CD4-positive, alpha-beta T cell treated with Interferon alpha-2 for 1 hour (primary cell): Measurements from ENCODE around the gene OR51E1.

Experiments used
- DNase-seq, 2 donors: peaks; one replicate each; pipeline ENCODE4 v3.0.0-alpha.2; 2020 to 2022

The OR51E1 gene, protein sequence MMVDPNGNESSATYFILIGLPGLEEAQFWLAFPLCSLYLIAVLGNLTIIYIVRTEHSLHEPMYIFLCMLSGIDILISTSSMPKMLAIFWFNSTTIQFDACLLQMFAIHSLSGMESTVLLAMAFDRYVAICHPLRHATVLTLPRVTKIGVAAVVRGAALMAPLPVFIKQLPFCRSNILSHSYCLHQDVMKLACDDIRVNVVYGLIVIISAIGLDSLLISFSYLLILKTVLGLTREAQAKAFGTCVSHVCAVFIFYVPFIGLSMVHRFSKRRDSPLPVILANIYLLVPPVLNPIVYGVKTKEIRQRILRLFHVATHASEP

DNA sequence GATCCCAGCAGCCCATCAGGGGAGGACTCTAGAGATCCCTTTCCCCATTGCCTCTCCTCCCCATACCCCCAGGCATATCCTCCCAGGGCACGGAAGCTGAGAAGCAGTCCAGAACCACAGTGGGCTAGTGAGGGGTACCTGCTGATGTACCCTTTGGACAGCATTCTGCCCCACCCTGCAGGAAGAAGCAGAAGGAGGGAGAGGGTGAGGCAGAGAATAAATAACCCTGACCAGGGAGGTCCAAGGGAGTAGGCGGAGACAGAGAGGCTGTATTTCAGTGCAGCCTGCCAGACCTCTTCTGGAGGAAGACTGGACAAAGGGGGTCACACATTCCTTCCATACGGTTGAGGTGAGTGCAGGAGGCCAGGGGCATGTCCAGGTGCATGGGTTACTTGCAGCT is at the start of gene OR51E1:
OR51E1 (plus strand) TSS at position 301 of the 400 bp plus-strand sequence. CDS start 8,545 bp downstream, outside the sequence.
- no peak for DNase-seq

DNA sequence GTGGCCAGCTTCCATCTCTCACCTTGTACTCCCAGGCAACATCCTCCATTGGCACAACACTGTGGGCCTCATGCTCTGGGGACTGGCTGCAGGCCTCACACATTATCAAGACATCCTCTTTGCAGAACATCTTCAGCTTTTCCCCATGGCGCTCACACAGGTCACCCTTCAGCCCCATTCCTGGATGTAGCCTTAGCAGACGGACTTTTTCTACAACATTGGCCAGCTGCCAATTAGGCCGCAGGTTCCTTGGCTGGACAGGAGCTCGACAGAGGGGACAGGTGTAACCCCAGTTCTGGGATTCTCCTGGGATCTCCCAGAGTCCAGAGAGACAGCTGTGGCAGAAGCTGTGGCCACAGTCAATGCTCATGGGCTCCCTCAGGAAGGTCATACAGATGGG is 38.7 kb upstream of the OR51E1 start:
- DNase-seq, result no peak

DNA sequence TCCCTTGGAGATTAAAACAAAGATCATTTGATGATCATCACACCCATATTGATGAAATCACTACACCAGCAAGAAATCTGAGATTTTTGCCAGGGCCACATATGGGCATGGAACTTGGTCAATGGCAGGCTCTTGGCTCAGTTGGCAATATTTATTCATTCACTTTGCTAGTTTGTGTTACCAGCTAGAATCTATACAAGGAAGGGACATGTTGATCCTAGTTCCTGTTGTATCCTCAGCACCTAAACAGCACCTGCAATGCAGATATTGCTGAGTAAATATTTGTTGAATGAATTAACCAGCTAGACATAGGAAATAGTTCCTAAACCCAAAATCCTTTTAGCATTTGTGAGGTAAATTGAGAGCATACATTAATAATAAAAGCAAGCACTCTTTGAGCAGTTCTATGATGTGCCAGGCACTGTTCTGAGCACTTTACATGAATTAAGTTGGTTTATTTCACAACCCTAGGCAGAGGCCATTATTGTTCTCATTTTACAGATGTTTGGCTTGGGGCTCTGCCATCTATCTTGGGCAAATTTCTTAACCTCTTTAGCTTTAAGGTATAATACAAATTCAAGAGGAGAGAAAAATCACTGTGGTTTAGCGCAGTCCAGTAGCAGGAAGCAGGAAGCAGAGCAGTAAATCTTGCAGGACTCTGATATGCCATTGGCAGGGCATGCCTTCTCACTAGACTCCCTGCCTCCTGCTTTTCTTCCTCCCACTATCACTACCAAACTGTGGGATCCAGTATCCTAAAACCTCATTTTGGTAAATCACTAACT is 37.4 kb upstream of the OR51E1 start:
- DNase-seq, result no peak

DNA sequence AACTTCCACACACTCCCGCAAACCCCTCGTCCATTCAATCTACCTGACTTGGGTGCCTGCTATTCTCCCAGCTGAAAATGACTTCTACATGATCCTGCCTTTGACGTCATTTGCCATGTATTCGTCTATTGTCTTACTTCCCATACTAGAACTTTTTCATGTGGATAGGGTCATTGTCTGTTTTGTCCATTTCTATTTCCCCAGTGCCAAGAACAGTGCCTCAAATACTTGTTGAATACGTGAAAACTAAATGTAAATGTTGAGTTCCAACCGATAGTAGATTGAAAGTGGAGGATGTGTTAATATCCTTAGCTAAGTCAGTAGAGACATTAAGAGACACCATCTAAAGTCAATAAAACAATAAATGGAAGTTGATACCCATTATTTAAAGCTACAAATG is 36.7 kb upstream of the OR51E1 start:
- DNase-seq, result no peak

DNA sequence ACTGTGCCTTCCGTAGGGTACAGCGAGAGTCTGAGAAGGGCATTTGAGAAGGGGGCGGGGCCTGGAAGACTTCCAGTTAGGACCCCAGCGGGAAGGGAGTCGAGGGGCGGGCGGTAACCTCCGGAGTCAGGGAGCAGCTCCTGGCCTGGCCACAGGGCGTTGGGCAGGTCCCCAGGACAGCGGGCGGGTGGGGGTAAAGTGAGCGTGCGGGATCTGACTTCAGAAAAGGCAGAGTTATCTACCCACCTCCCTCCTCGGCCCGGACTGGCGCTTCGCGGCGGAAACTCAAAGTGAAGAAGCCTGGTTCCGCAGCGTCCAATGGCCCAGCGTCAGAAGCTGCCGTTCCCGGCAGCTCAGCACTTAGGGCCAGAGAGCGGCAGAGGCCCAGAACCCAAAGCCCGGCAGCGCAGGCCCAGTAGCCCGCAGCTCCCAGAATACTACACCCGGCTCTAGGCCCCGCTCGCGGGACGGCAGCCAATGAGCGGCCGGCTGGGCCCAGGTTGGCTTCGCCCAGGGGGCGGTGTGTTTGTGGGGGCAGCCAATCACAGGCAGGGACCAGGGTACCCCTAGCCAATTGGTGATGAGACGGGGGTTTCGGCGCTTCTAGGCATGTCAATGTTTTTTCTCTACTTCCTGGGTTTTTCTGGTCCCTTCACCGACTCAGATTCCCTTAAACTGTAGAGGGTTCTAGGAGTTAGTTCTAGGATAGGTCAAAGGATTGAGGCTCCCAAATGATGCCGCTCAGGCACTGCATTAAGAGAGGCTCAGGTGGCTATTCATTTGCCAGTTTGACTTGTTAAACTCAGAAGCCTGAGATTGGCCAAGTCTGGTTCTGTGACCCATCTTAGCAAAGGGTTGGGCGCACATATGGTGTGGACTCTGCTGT is 35.8 kb upstream of the OR51E1 start, which contains the start of gene TRIM68:
TRIM68 (minus strand) TSS at position 451 of the 886 bp plus-strand sequence. CDS start 2,727 bp downstream, outside the sequence.
- DNase-seq, result peak; percentile 94 to 96

DNA sequence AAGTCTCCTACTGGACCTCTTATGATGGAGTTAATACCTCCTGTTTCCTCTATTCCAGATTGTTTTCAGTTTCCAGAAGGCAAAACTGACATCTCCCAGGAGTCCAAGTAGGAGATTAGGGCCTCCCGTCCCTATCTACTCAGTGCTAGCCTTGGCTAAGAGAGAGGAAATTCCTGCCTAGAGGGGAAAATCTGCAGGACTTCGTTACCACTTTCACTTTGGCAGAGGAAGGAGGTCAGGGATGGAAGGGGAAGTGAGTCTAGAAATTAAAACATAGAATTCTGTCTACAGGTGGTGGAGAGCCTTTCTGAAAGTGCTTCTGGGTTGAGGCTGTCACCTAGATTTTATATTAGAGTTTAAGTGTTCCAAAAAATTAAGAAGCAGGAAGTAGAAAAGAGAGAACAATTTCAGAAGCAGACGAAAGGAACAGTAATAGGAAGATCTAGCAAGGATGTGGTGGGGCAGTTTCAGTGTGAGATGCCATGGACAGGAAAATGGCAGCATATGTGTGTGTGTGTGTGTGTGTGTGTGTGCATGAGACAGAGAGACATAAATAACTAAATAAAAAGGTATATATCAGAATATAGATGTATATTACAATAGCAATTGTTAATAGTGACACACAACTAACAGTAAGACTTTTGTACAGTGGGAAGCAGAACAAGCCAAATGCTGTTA is 33.4 kb upstream of the OR51E1 start:
- DNase-seq, result peak in 1 of 2 donors; percentile 47

DNA sequence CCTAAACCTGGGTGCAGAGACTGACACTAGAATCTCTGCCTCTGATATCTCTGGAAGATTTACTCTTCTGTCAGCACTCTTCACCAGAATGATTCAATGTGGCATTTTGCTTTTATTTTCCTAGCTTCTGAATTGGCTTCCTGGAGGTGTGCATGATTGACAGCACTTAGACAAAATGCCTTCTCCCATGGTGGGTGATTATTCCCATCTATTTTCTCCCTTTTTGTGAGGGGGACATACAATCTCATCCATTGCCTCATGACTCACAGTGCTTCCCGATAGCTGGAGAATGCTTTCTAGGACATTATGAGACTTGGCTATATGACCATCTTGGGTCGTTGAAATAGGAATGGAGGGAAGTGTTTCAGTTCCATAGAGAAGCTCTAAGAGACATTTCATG is 31.8 kb upstream of the OR51E1 start:
- DNase-seq, result no peak

DNA sequence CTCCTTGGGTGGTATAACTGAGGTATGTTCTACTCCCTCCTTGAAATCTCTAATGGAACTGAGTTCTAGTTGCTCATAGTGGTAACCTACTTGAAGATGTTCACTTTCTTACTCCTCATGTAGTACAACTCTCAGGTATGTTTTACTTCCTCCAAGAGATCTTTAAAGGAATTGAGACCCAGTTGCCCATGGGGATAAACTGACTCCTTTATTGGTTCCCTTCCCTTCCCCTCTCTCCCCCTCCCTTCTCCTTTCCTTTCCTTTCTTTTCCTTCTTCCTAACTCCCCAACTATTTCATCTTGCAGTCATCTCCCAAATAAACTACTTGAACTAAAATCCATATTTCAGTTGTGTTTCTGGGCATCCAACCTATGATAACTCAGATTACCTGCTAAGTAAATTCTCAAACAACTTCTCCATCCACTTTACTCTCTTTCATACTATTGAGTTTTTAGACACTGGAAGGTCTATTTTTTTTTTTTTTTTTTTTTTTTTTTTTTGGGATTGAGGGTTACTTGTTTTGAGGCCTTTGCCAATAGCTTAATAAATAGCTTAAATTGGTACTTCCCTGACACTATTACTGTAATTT is 27.8 kb upstream of the OR51E1 start:
- no peak for DNase-seq

DNA sequence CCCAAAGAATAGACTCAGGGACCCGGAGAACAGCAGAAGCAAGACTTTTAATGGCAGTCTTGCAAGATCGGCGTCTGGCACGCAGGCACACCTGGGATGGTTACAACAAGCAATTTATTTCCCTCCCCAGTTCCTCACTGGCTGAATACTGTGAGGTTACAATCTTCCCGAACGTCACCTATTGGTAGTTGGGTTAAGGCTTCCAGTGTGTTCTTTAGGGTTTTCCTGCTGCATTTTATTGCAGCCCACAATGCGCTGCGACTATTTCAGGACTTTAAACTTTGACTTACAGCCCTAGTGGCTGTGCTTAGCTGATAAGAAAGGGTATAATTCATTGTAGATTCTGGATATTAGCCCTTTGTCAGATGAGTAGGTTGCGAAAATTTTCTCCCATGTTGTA is 24.3 kb upstream of the OR51E1 start:
- DNase-seq, result no peak

DNA sequence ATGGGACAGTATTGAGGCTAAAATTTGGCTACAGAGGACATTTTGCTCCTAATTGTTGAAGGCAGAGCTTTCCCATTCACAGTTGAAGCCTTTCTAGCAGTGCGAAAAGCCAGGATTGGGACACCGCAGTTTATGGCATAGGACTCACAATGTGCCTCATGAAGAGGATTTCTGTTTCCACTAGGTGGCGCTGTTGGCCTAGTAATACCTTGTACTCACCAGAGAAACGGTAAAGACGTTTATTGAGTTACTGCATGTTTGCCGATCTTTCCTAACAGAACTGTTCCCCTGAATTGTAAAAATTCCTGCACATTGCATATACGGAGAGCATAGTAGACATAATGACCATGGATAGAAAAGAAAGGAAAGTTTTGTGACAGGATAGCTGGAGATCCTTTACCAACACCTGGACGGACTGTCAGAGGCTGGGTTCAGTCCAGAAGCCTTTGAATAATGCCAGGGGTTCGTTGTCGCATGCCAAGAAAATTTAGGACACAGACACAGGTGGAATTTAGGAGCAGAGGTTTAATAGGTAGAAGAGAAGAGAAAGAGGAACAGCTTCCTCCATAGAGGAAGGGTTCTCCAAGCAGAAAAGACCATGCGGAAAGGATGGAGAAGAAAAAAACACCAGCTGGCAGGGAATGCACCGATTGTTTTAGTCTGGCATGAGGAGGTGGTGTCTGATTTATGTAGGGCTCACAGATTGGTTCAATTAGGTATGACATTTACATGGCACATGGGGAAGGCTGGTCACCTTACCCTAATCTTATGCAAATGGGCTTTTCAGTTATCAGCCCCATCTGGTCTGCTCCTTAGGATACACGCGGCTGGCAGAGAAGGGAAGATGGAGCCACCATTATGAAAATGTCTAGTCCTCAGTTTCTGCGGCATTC is 17.3 kb upstream of the OR51E1 start:
- DNase-seq, result peak; percentile 8 to 45

DNA sequence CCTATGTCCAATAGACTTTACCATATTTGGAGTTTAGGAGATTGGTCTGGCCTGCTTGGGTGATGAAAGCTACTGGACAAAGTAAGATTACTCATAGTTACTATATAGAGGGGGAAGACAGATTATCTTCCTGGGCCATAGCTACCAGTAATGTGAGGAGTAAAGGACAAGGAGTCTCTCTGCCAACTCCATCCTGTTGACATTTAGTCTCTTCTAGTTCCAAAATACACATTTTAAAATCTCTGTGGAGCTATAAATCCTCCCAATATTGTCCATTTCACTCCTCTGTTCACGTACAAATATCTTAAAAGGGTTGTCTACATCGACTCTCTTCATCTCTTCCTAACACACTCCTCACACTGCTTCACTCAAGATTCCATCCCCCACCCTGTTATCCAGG is 7.6 kb upstream of the OR51E1 start:
- no peak for DNase-seq

DNA sequence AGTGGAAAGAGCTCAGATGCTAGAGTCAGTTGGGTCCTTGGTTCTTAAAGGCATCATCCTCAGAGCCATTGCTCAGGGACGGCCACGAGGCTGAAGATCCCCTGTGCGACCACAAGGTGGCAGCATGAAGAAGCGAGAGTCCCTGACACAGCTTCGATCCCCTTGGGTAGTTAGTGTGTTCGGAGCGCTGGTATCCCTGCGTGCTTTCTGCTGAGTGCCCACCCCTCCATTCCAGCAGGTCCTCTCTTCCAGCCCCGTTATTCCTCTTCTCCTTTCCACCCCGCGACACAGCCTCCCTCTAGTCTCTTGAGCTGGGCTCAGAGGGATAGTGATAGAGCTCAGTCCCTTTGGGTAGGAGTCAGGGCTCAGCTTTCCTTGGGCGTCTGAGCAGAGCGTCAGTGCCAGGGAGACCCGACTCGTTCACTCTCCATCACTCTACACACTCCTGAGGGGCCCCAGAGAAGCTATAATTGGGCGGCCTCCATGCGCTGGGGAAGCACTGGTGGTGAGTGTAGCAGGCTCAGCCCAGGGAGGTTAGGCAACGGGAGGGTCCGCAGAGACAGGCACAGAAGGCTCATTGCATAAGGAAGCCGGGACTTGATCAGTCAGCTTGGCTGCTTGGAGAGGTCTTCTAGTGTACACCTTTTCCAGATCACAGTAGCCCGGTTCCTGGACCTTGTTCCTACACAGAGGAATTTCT is 6.7 kb upstream of the OR51E1 start, which contains the start of gene OR51D1:
OR51D1 (plus strand) TSS at position 516 of the 700 bp plus-strand sequence. CDS start 2,314 bp downstream, outside the sequence.
- DNase-seq, result peak; percentile 57 to 65

DNA sequence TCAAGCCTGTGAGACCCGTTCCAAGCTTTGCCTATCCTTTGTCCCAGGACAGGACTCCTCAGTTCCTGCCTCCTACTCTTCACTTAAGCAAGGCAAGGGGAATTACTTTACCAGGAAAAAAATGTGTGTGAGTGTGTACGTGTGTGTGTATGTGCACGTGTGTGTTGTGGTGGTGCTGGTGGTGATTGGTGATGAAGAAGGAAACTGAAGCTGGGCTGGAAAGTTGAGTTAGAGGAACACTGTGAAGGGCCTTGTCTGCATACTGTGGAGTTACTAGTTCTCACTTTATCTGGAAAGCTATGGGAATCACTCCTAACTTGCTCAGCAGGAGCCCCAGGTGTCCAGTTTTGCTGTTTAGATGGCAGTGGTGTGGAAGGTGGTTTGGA is 6.1 kb upstream of the OR51E1 start:
- no peak for DNase-seq

DNA sequence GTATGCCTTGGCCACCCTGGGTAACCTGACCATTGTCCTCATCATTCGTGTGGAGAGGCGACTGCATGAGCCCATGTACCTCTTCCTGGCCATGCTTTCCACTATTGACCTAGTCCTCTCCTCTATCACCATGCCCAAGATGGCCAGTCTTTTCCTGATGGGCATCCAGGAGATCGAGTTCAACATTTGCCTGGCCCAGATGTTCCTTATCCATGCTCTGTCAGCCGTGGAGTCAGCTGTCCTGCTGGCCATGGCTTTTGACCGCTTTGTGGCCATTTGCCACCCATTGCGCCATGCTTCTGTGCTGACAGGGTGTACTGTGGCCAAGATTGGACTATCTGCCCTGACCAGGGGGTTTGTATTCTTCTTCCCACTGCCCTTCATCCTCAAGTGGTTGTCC is 3.9 kb upstream of the OR51E1 start:
- DNase-seq, result no peak

DNA sequence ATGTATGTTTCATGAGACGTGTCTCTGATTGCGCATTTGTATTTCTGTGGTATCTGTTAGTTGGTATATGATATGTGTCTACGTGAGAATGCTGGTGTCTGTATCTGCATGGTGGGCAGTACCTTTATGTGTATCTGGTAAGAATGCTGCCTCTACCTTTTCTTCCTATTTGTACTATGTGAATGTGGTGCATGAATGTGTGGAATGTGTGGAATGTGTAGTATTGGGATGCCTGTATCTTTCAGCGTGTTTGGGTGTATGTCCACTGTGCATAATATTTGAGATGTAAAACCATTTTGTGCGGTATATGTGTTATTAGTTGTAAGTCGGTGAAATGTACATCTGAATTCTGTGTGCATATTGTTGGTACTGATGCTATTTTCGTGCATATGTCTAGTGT is 2.3 kb upstream of the OR51E1 start:
- no peak for DNase-seq

DNA sequence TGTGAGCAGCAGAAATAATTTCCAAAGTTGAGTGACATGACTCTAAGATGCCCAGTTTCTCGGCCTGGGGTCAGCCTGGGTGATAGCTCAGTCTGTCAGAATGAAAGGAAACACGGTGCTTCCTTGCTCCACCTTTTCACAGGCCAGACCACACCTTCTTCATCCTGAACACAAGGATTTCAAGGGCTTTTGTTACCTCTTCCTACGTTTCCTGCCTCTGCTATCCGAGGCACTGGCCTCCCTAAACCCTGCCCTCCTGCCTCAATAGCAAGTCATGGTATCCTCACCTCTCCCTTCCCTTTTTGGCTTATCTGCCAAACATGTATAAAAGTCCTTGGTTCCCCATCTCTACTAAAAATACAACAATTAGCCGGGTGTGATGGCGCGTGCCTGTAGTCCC is 1.7 kb upstream of the OR51E1 start:
- no peak for DNase-seq

DNA sequence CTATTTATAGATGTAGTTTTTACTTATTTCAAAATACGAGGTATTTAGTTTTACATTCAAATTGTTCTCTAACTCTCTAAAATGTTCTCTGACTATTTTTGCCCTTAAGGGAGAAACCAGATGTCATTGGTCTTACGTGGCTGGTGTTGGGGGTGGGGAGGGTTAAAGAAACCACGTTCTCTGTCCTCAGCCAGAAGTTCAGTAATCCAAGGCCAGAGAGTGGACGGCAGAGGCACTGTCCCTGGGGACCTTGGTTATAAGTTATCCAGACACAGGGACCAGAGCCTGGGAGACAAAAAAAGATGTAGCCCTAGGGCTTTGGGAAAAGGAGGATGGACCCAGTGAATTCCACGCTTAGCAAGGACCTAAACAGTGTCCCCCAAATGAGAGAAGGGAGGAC is 706 bp upstream of the OR51E1 start:
- no peak for DNase-seq

DNA sequence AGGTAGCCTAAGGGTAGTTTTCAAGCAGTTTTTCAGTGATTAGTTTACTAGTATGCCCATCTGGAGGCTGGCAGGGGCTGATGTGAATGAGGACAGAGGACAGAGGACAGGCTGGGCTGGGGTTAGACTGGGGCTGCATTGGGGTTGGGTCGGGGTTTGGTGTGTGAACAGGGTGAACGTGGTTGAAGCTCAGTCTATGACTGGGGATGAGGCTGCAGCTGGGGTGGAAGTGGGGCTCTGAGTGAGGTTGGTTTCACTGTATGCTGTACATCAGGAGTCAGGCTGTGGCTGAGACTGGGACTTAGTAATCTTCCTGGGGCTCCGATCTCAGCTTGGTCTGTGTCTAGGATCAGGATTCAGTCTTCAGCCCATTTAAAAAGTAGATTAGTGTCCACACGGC is 451 bp downstream of the OR51E1 start:
- no peak for DNase-seq

DNA sequence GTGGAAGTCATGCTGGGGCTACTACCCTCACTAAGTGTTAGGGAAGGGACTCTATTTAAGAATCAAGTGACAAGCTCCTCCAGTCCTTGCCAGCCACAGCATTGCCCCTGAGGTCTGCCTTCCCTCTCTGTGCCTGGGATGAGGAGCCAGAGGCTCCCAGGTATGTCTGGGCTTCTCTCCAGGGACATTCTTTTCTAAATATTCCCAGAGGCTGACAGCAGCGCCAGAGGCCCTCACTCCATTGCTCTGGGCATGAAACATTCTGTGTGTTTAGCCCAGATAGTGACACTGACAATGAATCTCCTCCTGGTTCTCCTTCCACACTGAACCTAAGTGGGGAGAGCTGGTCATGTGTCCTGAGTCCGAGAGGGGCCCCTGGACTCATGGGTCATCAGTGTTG is 2.2 kb downstream of the OR51E1 start:
- no peak for DNase-seq

DNA sequence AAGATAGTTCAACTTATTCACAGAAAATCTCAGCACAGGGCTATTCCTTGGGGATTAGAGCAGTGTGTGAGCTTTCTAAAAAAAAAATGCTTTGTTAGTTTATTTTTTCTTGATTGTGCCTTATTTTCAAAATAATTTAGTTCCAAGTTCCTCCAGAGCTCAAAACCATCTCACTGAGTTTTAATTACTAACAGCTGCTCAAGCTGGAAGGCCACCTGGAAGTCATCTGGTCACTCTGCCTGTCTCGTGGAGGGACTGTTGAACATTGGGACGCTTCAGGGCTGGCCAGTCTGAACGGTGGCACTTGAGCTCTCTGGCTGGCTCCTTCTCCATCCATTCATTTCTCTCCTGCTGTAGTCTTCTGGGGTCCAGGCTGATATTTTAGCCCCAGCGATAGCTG is 4.0 kb downstream of the OR51E1 start:
- DNase-seq, result no peak
